Gastroesophageal sphincter (tissue), 3 donors: ENCODE measurements around the gene STXBP6.

Experiments used
- CTCF ChIP-seq, 4 experiments: fragments of 200-600 bp in 2 of 4; fragments of 450-650 bp in 2 of 4; sonication (generic) in 1 of 4; IDR thresholded peaks; one replicate each; pipeline ENCODE4 v1.5.1; 2017 to 2019; ENCODE audit warnings: antibody characterized with exemption in 4 of 4, mild to moderate bottlenecking in 2 of 4, moderate library complexity in 2 of 4
- POLR2A ChIP-seq, 2 donors: fragments of 450-650 bp; IDR thresholded peaks; one replicate each; pipeline ENCODE4 v1.6.1; 2017; ENCODE audit warnings: antibody characterized with exemption in 2 of 2, mild to moderate bottlenecking in 2 of 2, moderate library complexity in 1 of 2

GRCh38 chr14:24874514-24875202 is 175.3 kb downstream of the STXBP6 start:
- TF ChIP-seq CTCF (IDR thresholded peaks at IDR 0.05) (no peak), POLR2A (IDR thresholded peaks at IDR 0.05) (no peak)
